ENCODE data around the gene NIPSNAP2. TPM values are rescaled to one million over a fixed set of nuclear protein-coding genes. Genes with fewer than 3 reads are reported as not detected.

Gene NIPSNAP2
- polyA plus RNA-seq, 2 of the 4 experiments (the other 2 are of a cell fraction): 48.2 to 135 TPM

DNA sequence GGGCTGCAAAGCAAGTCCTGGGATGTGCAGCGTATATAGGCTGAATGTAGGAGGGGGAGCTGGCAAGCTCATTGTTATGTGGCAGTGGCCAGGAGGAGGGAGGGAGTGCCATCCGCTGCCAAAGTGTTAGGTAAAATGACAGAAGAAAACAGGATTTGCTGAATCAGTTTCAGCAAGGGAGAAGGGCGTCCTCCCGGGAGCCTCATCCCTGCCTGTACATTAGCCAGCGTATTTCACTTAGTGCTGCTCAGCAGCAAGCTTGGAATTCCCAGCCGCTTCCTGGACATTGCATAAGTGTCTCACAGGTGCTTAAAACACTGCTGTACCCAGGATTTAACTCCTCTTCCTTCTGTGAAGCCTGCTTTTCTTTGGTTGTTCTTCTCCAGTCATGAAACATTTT lies 2.5 kb downstream of the NIPSNAP2 start:
- no peak overlapping the region for H3K4me3 ChIP-seq
- ChIA-PET CTCF (interaction anchor here (0.5 to 1.3 kb wide), 3 partner anchors 14 to 310 kb away, joined by 3 to 4 read pairs (median 3); no protein-coding TSS in a partner anchor), POLR2A (no interaction called here)
- H3K9me3 ChIP-seq: no peaks in the 10 kb centered on the region
- WGBS (ENCODE audit: missing lambda C conversion rate): 88% methylated on average over 6 of the region's 6 CpGs
- H3K4me1 ChIP-seq: peaks cover 10% of the 10 kb centered on the region; the same call in 2 of the 3 replicates
- no peak for DNase-seq (ENCODE audit: low read depth in 1 of 2, low spot score in 1 of 2)
- no peak overlapping the region for H3K4me2 ChIP-seq
- no peak overlapping the region for H3K27ac ChIP-seq
- no peak for FAIRE-seq
- no peak for ATAC-seq
- TF ChIP-seq MAFK (IDR thresholded peaks at IDR 0.05; ENCODE audit: partially characterized antibody) (no peak), RNF2 (IDR thresholded peaks at IDR 0.05; ENCODE audit: borderline replicate concordance, low read depth) (no peak), RARB (CRISPR knock-in tag; IDR thresholded peaks at IDR 0.05) (no peak), NR3C1 (IDR thresholded peaks at IDR 0.05) (no peak), SMC3 (IDR thresholded peaks at IDR 0.05) (no peak), JUN (IDR thresholded peaks at IDR 0.05) (no peak), FOXS1 (CRISPR knock-in tag; IDR thresholded peaks at IDR 0.05) (no peak), POLR2AphosphoS2 (conservative IDR thresholded peaks at IDR 0.05; ENCODE audit: low read length) (no peak), NPAS2 (CRISPR knock-in tag; IDR thresholded peaks at IDR 0.05; ENCODE audit: borderline replicate concordance) (no peak)
- TF ChIP-seq, protein P1, sequence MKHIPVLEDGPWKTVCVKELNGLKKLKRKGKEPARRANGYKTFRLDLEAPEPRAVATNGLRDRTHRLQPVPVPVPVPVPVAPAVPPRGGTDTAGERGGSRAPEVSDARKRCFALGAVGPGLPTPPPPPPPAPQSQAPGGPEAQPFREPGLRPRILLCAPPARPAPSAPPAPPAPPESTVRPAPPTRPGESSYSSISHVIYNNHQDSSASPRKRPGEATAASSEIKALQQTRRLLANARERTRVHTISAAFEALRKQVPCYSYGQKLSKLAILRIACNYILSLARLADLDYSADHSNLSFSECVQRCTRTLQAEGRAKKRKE (CRISPR knock-in tag; IDR thresholded peaks at IDR 0.05; ENCODE audit: low read depth): no peak

DNA sequence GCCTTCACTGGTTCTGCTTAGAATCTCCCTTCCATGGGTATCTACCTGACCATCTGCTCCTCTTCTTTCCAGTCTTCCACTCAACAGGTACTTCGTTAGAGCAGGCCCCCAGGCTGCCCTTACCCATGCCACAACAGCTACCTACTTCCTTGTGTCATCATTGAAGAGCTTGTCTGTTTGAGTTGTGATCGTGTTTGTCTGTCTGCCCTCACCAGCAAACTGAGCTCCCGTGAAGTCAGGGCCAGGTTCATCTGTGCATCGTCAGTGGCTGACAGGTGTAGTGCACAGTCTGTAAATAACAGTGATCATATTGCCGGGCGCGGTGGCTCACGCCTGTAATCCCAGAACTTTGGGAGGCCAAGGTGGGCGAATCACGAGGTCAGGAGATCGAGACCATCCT lies 5.0 kb downstream of the NIPSNAP2 start:
- FAIRE-seq (no peak), DNase-seq (ENCODE audit: low read depth in 1 of 2, low spot score in 1 of 2) (no peak), ATAC-seq (no peak)
- Histone ChIP-seq H3K4me3 (no peak overlapping the region), H3K4me1 (peaks cover 6% of the 10 kb centered on the region; the same call in 2 of the 3 replicates), H3K9me3 (no peaks in the 10 kb centered on the region), H3K27ac (no peak overlapping the region), H3K4me2 (no peak overlapping the region)
- TF ChIP-seq, protein P2, sequence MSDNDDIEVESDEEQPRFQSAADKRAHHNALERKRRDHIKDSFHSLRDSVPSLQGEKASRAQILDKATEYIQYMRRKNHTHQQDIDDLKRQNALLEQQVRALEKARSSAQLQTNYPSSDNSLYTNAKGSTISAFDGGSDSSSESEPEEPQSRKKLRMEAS (IDR thresholded peaks at IDR 0.05): no peak
- TF ChIP-seq CHD2 (IDR thresholded peaks at IDR 0.05; ENCODE audit: low read length, partially characterized antibody) (no peak), CBX2 (IDR thresholded peaks at IDR 0.05; ENCODE audit: borderline replicate concordance, low read depth) (no peak), EHMT2 (IDR thresholded peaks at IDR 0.05; ENCODE audit: low read depth) (no peak), ZNF302 (CRISPR knock-in tag; IDR thresholded peaks at IDR 0.05) (no peak), HDAC2 (IDR thresholded peaks at IDR 0.05) (no peak), NPAS2 (CRISPR knock-in tag; IDR thresholded peaks at IDR 0.05; ENCODE audit: borderline replicate concordance) (no peak), NR3C1 (IDR thresholded peaks at IDR 0.05) (no peak), KDM5A (IDR thresholded peaks at IDR 0.05) (no peak), BHLHE40 (IDR thresholded peaks at IDR 0.05; ENCODE audit: low read depth, low read length) (no peak), SREBF2 (IDR thresholded peaks at IDR 0.05) (no peak), RFX5 (IDR thresholded peaks at IDR 0.05) (no peak), POLR2AphosphoS2 (conservative IDR thresholded peaks at IDR 0.05; ENCODE audit: low read length) (no peak)
- TF ChIP-seq, protein P3, sequence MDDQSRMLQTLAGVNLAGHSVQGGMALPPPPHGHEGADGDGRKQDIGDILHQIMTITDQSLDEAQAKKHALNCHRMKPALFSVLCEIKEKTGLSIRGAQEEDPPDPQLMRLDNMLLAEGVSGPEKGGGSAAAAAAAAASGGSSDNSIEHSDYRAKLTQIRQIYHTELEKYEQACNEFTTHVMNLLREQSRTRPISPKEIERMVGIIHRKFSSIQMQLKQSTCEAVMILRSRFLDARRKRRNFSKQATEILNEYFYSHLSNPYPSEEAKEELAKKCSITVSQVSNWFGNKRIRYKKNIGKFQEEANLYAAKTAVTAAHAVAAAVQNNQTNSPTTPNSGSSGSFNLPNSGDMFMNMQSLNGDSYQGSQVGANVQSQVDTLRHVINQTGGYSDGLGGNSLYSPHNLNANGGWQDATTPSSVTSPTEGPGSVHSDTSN (IDR thresholded peaks at IDR 0.05): no peak
- TF ChIP-seq, protein P4, sequence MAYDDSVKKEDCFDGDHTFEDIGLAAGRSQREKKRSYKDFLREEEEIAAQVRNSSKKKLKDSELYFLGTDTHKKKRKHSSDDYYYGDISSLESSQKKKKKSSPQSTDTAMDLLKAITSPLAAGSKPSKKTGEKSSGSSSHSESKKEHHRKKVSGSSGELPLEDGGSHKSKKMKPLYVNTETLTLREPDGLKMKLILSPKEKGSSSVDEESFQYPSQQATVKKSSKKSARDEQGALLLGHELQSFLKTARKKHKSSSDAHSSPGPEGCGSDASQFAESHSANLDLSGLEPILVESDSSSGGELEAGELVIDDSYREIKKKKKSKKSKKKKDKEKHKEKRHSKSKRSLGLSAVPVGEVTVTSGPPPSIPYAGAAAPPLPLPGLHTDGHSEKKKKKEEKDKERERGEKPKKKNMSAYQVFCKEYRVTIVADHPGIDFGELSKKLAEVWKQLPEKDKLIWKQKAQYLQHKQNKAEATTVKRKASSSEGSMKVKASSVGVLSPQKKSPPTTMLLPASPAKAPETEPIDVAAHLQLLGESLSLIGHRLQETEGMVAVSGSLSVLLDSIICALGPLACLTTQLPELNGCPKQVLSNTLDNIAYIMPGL (CRISPR knock-in tag; IDR thresholded peaks at IDR 0.05; ENCODE audit: borderline replicate concordance): no peak
- ChIA-PET CTCF (interaction anchor here (1.2 kb wide), 1 partner anchor 17 kb away, joined by 3 read pairs; no protein-coding TSS in a partner anchor), POLR2A (no interaction called here)
- 97% methylated on average over 11 of the region's 11 CpGs for WGBS (ENCODE audit: missing lambda C conversion rate)

Data from A549 (cell line).